Central memory CD8-positive, alpha-beta T cell (primary cell): ENCODE data around the gene USP49.
A peak's percentile ranks its signal among the peaks of the same experiment; 100 is the strongest.

Experiments used
- ATAC-seq: fragments of 150-1000 bp; cut with Tn5 transposase; replicated peaks from 2 replicates; pipeline ENCODE4 v1.10.0; 2022; ENCODE audit warnings: mild to moderate bottlenecking, moderate FRiP score, moderate number of reproducible peaks; ENCODE audit not compliant: poor library complexity, severe bottlenecking; ENCODE audit errors: extremely low read depth
- DNase-seq, 2 donors: peaks; one replicate each; pipeline ENCODE4 v3.0.0; 2021; ENCODE audit warnings: low spot score in 2 of 2
- H3K27ac Mint-ChIP-seq: one replicate; pipeline ENCODE4 v1.8.0; 2022; ENCODE audit warnings: low read depth, mild to moderate bottlenecking, moderate library complexity, mixed read lengths
- H3K27me3 Mint-ChIP-seq: one replicate; pipeline ENCODE4 v1.8.0; 2022; ENCODE audit warnings: mixed read lengths
- H3K36me3 Mint-ChIP-seq: one replicate; pipeline ENCODE4 v1.8.0; 2022; ENCODE audit warnings: mild to moderate bottlenecking, moderate library complexity, mixed read lengths; ENCODE audit not compliant: insufficient read depth
- H3K4me1 Mint-ChIP-seq: one replicate; pipeline ENCODE4 v1.8.0; 2022; ENCODE audit warnings: mixed read lengths
- H3K4me3 Mint-ChIP-seq: one replicate; pipeline ENCODE4 v1.8.0; 2022; ENCODE audit warnings: mild to moderate bottlenecking, moderate library complexity, mixed read lengths
- H3K9me3 Mint-ChIP-seq: one replicate; pipeline ENCODE4 v1.8.0; 2022; ENCODE audit warnings: mixed read lengths

The USP49 gene

DNA sequence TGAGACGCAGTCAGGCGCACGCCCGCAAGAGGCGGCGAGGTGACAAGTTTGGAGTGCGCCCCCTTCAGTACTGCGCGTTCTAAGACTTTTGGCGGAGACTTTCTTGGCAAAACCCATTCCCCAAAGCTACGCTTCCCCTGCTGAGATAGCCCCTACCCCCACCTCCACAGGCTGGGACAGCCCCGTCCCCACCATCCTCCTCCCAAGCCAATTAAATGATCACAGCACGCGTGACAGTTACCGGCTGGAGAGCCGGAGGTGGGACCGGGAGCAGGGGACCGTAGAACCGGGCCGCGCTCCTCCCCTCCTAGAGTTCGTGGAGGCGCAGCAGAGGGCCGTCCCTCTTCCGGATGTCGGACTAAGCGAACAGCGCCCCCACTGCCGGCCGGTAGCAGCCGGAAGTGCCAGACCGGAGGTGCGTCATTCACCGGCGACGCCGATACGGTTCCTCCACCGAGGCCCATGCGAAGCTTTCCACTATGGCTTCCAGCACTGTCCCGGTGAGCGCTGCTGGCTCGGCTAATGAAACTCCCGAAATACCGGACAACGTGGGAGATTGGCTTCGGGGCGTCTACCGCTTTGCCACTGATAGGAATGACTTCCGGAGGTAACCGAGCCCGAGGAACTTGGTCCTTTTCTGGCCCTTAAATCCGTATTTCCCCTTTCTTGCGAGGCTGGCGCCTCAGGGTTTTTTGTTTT is 107.8 kb downstream of the USP49 start, which contains the start of gene TOMM6:
TOMM6 (plus strand) TSS at position 476 of the 699 bp plus-strand sequence; CDS start at position 480, 4 bp downstream.
- Mint-ChIP-seq H3K4me3 (peak within 1 kb of the TSS; percentile 93), H3K27me3 (no peaks in the 10 kb centered on the region), H3K27ac (peak within 1 kb of the TSS; percentile 91), H3K36me3 (peaks cover 38% of the 10 kb centered on the region), H3K9me3 (no peaks in the 10 kb centered on the region), H3K4me1 (peaks cover 9% of the 10 kb centered on the region)
- ATAC-seq: peak; percentile 84
- DNase-seq: peak; percentile 93

- peaks cover 9% of the 10 kb centered on the region for H3K4me1 Mint-ChIP-seq
- peaks cover 33% of the 10 kb centered on the region for H3K36me3 Mint-ChIP-seq
- ATAC-seq: peak; percentile 66
- H3K27ac Mint-ChIP-seq: peak overlapping the region; percentile 91
- H3K4me3 Mint-ChIP-seq: peak overlapping the region; percentile 93
- no peaks in the 10 kb centered on the region for H3K9me3 Mint-ChIP-seq
- DNase-seq: peak; percentile 80 to 83
- H3K27me3 Mint-ChIP-seq: no peaks in the 10 kb centered on the region
Observed at GRCh38 chr6:41786451-41787218, 108.5 kb downstream of the USP49 start.

- Mint-ChIP-seq H3K4me1 (peaks cover 14% of the 10 kb centered on the region), H3K4me3 (peak overlapping the region; percentile 93)
Observed at GRCh38 chr6:41785689-41786450, 109.3 kb downstream of the USP49 start.

DNA sequence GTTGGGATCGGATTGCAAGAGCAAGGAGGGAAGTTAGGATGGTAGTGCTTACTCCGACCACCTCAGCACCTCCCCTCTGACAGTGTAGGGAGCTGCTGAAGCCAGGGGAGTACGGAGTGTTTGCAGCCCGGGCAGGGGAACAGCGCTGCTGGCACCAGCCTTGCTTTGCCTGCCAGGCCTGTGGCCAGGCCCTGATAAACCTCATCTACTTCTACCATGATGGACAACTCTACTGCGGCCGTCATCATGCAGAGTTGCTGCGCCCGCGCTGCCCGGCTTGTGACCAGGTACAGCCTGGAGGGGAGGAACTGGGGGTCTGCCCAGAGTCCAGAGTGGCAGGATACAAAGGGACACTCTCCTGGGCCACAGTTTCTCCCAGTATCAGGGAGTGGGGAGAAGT is 109.9 kb downstream of the USP49 start:
- Mint-ChIP-seq H3K27me3 (no peaks in the 10 kb centered on the region), H3K4me1 (peaks cover 15% of the 10 kb centered on the region), H3K27ac (no peak overlapping the region), H3K4me3 (peak overlapping the region; percentile 93), H3K9me3 (no peaks in the 10 kb centered on the region), H3K36me3 (peaks cover 23% of the 10 kb centered on the region)
- DNase-seq (no peak), ATAC-seq (no peak)

More at GRCh38 chr6:41785689-41786450, 109.3 kb downstream of the USP49 start:
- Mint-ChIP-seq H3K27me3 (no peaks in the 10 kb centered on the region), H3K27ac (peak overlapping the region; percentile 91), H3K36me3 (peaks cover 28% of the 10 kb centered on the region), H3K9me3 (no peaks in the 10 kb centered on the region)
- no peak for ATAC-seq
- DNase-seq: no peak

DNA sequence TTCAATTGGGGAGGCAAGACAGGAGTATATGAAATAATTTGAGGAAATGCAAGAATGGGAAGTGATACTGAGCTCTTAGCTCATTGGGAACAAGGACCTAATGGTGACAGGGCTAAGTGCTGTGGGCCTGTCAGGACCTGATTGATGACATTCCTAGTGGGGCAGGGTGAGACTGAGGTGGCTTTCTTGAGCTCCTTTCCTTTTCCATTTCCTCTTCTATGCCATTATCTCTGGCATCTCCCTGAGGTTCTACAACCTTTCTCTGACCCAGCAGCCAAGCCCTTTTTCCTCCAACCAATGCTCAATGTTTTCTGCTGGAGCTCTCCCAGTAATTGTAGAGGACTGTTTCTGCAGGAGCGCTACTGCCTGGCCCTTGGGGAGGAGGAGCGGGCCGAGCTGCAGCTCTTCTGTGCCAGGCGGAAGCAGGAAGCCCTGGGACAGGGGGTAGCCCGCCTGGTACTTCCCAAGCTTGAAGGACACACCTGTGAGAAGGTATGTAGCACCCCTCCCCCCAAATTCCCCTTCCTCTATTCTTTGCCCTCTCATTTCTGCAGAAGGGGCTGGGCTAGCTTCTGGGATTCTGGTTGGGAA is 110.5 kb downstream of the USP49 start:
- peaks cover 20% of the 10 kb centered on the region for H3K36me3 Mint-ChIP-seq
- peaks cover 21% of the 10 kb centered on the region for H3K4me1 Mint-ChIP-seq
- ATAC-seq (no peak), DNase-seq (no peak)
- no peak overlapping the region for H3K27ac Mint-ChIP-seq
- no peaks in the 10 kb centered on the region for H3K27me3 Mint-ChIP-seq
- no peaks in the 10 kb centered on the region for H3K9me3 Mint-ChIP-seq
- H3K4me3 Mint-ChIP-seq: peak overlapping the region; percentile 93

- no peaks in the 10 kb centered on the region for H3K27me3 Mint-ChIP-seq
- H3K36me3 Mint-ChIP-seq: peaks cover 15% of the 10 kb centered on the region
- H3K9me3 Mint-ChIP-seq: no peaks in the 10 kb centered on the region
- no peak overlapping the region for H3K27ac Mint-ChIP-seq
- H3K4me3 Mint-ChIP-seq: no peak overlapping the region
- ATAC-seq: no peak
- no peak for DNase-seq
- peaks cover 21% of the 10 kb centered on the region for H3K4me1 Mint-ChIP-seq
Observed at GRCh38 chr6:41783106-41783780, 111.9 kb downstream of the USP49 start.

DNA sequence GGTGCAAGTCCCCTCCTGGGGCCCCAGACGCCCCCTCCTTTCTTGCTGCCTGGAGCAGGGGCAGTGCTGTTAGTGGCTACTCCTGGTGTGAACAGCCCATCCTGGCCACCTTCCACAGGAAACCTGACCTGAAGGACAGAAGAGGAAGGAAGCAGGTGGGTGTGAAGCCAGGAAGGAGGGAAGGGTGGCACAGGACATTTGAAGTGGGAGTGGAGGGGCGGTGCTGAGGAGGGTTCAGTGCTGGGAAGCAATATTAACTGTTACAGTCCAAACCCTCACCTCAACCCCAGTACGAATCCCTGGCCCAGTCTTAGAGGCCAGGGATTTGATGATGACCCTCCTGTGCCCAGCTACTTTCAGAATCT is 113.8 kb downstream of the USP49 start:
- H3K9me3 Mint-ChIP-seq: no peaks in the 10 kb centered on the region
- H3K36me3 Mint-ChIP-seq: peaks cover 6% of the 10 kb centered on the region
- DNase-seq (no peak), ATAC-seq (no peak)
- H3K27me3 Mint-ChIP-seq: no peaks in the 10 kb centered on the region
- peak overlapping the region; percentile 70 for H3K4me3 Mint-ChIP-seq
- H3K4me1 Mint-ChIP-seq: peaks cover 21% of the 10 kb centered on the region
- H3K27ac Mint-ChIP-seq: no peak overlapping the region

GRCh38 chr6:41780551-41781365 is 114.4 kb downstream of the USP49 start, which contains the start of gene PRICKLE4:
PRICKLE4 (plus strand) TSS chr6:41780782; CDS start chr6:41783474, 2,692 bp downstream.
- Mint-ChIP-seq H3K9me3 (no peaks in the 10 kb centered on the region), H3K27ac (peak within 1 kb of the TSS; percentile 55), H3K27me3 (no peaks in the 10 kb centered on the region), H3K4me3 (peak within 1 kb of the TSS; percentile 90), H3K36me3 (peaks cover 5% of the 10 kb centered on the region), H3K4me1 (peaks cover 21% of the 10 kb centered on the region)
- ATAC-seq (no peak), DNase-seq (no peak)

DNA sequence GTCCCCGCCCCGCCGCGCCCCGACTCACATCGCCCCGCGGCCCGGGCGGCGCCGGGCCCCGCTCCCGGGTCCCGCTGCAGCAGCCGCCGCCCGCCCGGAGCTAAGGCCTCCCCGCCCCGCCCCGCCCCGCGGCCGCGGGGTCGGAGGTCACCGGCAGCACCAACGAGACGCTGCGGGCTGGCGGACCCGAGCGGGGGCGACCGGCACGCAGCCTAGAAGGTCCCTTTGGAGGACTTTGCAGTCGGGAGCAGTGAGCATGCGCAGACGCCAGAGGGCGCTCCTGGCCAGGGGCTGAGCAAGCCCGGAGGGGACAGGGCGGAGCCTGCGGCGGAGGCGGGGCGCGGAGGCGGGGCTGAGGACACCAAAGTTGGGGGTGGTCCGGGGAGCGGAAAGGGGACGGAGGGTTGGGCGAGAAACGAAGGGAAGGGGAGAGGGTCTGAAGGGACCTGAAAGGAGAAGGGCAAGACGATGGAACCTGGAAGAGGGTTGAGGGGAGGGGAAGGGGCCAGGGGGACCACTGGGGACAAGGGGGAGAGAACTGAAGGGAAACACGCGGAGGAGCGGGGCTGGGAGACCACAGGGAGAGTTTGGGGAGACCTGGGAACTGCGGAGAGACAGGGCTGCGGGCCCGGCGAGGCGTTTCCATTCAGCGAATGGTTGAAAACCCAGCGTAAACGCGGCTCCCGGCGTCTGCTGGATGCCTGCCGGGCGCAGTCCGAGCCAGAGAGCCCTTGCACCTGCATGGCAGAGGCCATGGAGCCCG is 115.2 kb downstream of the USP49 start, which contains the start of gene FRS3:
FRS3 (minus strand) TSS at position 113 of the 763 bp plus-strand sequence. CDS start 2,913 bp downstream, outside the sequence.
- ATAC-seq: peak; percentile 98
- peak; percentile 97 to 99 for DNase-seq
- H3K27me3 Mint-ChIP-seq: no peaks in the 10 kb centered on the region
- H3K27ac Mint-ChIP-seq: peak within 1 kb of the TSS; percentile 81
- peak within 1 kb of the TSS; percentile 90 for H3K4me3 Mint-ChIP-seq
- peaks cover 21% of the 10 kb centered on the region for H3K4me1 Mint-ChIP-seq
- peaks cover 5% of the 10 kb centered on the region for H3K36me3 Mint-ChIP-seq
- no peaks in the 10 kb centered on the region for H3K9me3 Mint-ChIP-seq

- peaks cover 5% of the 10 kb centered on the region for H3K36me3 Mint-ChIP-seq
- no peaks in the 10 kb centered on the region for H3K27me3 Mint-ChIP-seq
- peak overlapping the region; percentile 81 for H3K27ac Mint-ChIP-seq
- H3K9me3 Mint-ChIP-seq: no peaks in the 10 kb centered on the region
- ATAC-seq: peak; percentile 1
- peaks cover 21% of the 10 kb centered on the region for H3K4me1 Mint-ChIP-seq
- DNase-seq: no peak
- H3K4me3 Mint-ChIP-seq: peak overlapping the region; percentile 90
Observed at GRCh38 chr6:41779336-41779735, 115.8 kb downstream of the USP49 start.
